NCI-H345 (cell line): Measurements from ENCODE around the gene E2F3.
A peak's percentile ranks its signal among the peaks of the same experiment; 100 is the strongest.
"Not testable (repeated sequence)": the region's sequence is repeated elsewhere in the genome, so short reads cannot be mapped to it uniquely, and the experiment has no call there.

Source experiments
- DNase-seq: peaks from one replicate; lab custom pipeline; 2025; lab: John Stamatoyannopoulos, UW

The E2F3 gene

GRCh38 chr6:20467437-20467836, 65.8 kb downstream of the E2F3 start:
- no peak for DNase-seq

- DNase-seq = no peak
Observed at GRCh38 chr6:20468209-20468608, 66.5 kb downstream of the E2F3 start.

- no peak for DNase-seq
Observed at GRCh38 chr6:20472748-20473147, 71.1 kb downstream of the E2F3 start.

- no peak for DNase-seq
Observed at GRCh38 chr6:20473518-20473917, 71.8 kb downstream of the E2F3 start.

GRCh38 chr6:20474874-20475542, 73.3 kb downstream of the E2F3 start:
- DNase-seq = no peak

GRCh38 chr6:20476501-20477043, 74.9 kb downstream of the E2F3 start:
- DNase-seq = no peak

- no peak for DNase-seq
Observed at GRCh38 chr6:20477485-20477884, 75.8 kb downstream of the E2F3 start.

- DNase-seq = no peak
Observed at GRCh38 chr6:20479060-20479459, 77.4 kb downstream of the E2F3 start.

- DNase-seq = peak; percentile 16
Observed at GRCh38 chr6:20479526-20479925, 77.8 kb downstream of the E2F3 start.

GRCh38 chr6:20481281-20481680, 79.6 kb downstream of the E2F3 start:
- DNase-seq = no peak

- DNase-seq = no peak
Observed at GRCh38 chr6:20483887-20484497, 82.3 kb downstream of the E2F3 start.

- DNase-seq = no peak
Observed at GRCh38 chr6:20486641-20487040, 85.0 kb downstream of the E2F3 start.

GRCh38 chr6:20487669-20488375, 86.1 kb downstream of the E2F3 start:
- no peak for DNase-seq

GRCh38 chr6:20490591-20490990, 88.9 kb downstream of the E2F3 start:
- DNase-seq = no peak

- no peak for DNase-seq
Observed at GRCh38 chr6:20492099-20492498, 90.4 kb downstream of the E2F3 start.

GRCh38 chr6:20497216-20498040, 95.7 kb downstream of the E2F3 start:
- no peak for DNase-seq

- DNase-seq = no peak
Observed at GRCh38 chr6:20498041-20498385, 96.3 kb downstream of the E2F3 start.

- DNase-seq = no peak
Observed at GRCh38 chr6:20509212-20509611, 107.5 kb downstream of the E2F3 start.

- no peak for DNase-seq
Observed at GRCh38 chr6:20511852-20512251, 110.2 kb downstream of the E2F3 start.

GRCh38 chr6:20525208-20525607, 123.5 kb downstream of the E2F3 start:
- DNase-seq = not testable (repeated sequence)

GRCh38 chr6:20529086-20529448, 127.4 kb downstream of the E2F3 start:
- DNase-seq = peak; percentile 65

GRCh38 chr6:20532881-20533280, 131.2 kb downstream of the E2F3 start:
- DNase-seq = no peak
